GM19467 (cell line): Measurements from ENCODE around the gene PBX3.

Source experiments
- ATAC-seq: cut with Tn5 transposase; IDR thresholded peaks from one replicate; pipeline ENCODE4 v1.9.1; 2021; ENCODE audit warnings: mild to moderate bottlenecking, moderate library complexity; ENCODE audit not compliant: unreplicated experiment

Gene PBX3

GRCh38 chr9:125932012-125932411 lies 184.8 kb downstream of the PBX3 start:
- no peak for ATAC-seq

GRCh38 chr9:125932746-125933455 lies 185.7 kb downstream of the PBX3 start:
- ATAC-seq = no peak

- ATAC-seq = no peak
These were observed 195.0 kb downstream of the PBX3 start for GRCh38 chr9:125942125-125942524.

- no peak for ATAC-seq
These were observed 196.7 kb downstream of the PBX3 start for GRCh38 chr9:125943831-125944230.

GRCh38 chr9:125946397-125946796 lies 199.2 kb downstream of the PBX3 start:
- ATAC-seq = no peak

- no peak for ATAC-seq
These were observed 201.9 kb downstream of the PBX3 start for GRCh38 chr9:125948887-125949596.

- ATAC-seq = no peak
These were observed 202.7 kb downstream of the PBX3 start for GRCh38 chr9:125949703-125950460.

- ATAC-seq = no peak
These were observed 203.8 kb downstream of the PBX3 start for GRCh38 chr9:125950880-125951471.

- no peak for ATAC-seq
These were observed 206.3 kb downstream of the PBX3 start for GRCh38 chr9:125953314-125954019.

GRCh38 chr9:125956102-125956501 lies 208.9 kb downstream of the PBX3 start:
- no peak for ATAC-seq

GRCh38 chr9:125959315-125959714 lies 212.1 kb downstream of the PBX3 start:
- no peak for ATAC-seq

- ATAC-seq = no peak
These were observed 212.9 kb downstream of the PBX3 start for GRCh38 chr9:125959951-125960619.

GRCh38 chr9:125960626-125961025 lies 213.5 kb downstream of the PBX3 start:
- ATAC-seq = no peak

GRCh38 chr9:125961072-125961471 lies 213.9 kb downstream of the PBX3 start:
- ATAC-seq = no peak

- ATAC-seq = no peak
These were observed 216.8 kb downstream of the PBX3 start for GRCh38 chr9:125963932-125964331.

GRCh38 chr9:125964702-125965225 lies 217.6 kb downstream of the PBX3 start:
- no peak for ATAC-seq

GRCh38 chr9:125965477-125965876 lies 218.3 kb downstream of the PBX3 start:
- no peak for ATAC-seq

- no peak for ATAC-seq
These were observed 219.3 kb downstream of the PBX3 start for GRCh38 chr9:125966466-125966865.

GRCh38 chr9:125966959-125967711 lies 220.0 kb downstream of the PBX3 start:
- no peak for ATAC-seq
